ENCODE measurements around the gene HNRNPC.
A peak's percentile ranks its signal among the peaks of the same experiment; 100 is the strongest.
"Not testable (repeated sequence)": the region's sequence is repeated elsewhere in the genome, so short reads cannot be mapped to it uniquely, and the experiment has no call there.

HNRNPC gene

DNA sequence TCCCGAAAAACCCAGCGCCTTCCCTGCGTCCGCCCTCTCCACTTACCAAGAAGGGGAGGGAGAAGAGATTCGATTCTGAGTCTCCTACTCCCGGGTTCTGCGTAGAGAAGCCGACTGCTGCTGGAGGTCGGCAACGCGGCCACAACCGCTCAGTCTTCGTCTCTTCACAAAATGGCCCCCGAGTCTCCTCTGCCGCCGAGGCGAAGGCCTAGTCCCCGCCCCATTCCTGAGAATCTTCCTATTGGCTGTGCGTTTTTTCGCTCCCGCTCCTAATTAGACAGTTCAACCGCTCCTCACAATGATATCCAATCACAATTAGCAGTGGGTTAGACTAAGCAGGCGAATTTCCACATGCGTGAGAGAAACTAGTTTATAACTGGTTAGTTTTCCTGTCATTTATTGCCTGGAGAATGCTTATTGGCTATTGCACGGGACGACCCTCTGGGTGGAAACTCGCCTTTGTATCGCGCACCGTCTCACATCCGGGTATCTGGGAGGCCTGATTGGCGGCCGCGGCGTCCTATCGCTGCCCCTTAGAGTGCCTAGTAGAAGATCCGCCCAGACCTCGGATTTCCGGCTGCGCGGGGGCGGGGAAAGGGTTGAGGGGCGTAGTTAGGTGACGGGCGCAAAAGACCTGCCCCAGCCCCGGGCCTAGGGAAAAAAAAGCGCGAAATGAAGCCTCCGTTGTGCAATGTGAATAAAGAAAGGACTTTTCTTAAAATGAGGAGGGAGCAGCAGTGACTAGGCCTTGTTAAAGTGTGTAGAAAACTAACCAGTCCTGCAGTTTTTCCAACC, at the start of gene HNRNPC:
Gene HNRNPC (minus strand): TSS at position 191 of the 795 bp plus-strand sequence. CDS start 35,249 bp downstream, outside the sequence.
- DNase-seq (ENCODE audit: low read depth), result peak; percentile 100

- no peak for DNase-seq (ENCODE audit: low read depth)
Measured at GRCh38 chr14:21317398-21317797, 48.2 kb upstream of the HNRNPC start.

- DNase-seq (ENCODE audit: low read depth), result no peak
Measured at GRCh38 chr14:21313512-21313911, 44.3 kb upstream of the HNRNPC start.

DNA sequence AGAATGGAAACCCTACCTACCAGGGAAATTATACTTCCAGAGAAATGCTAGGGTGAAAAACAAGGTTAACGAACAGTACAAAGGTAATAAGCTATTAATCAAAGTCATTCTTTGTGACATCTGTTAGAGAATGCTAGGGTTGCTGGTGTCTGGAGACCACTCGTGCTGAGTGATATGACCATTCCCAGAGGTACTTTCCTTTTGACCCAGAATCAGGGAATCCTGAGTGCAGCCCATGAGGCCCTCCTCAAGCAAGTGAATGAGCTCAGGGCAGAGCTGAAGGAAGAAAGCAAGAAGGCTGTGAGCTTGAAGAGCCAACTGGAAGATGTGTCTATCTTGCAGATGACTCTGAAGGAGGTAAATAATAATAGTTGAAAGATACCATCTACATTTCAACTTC, 42.4 kb upstream of the HNRNPC start:
- no peak for DNase-seq (ENCODE audit: low read depth)

- DNase-seq (ENCODE audit: low read depth), result no peak
Measured at GRCh38 chr14:21309956-21310355, 40.7 kb upstream of the HNRNPC start.

GRCh38 chr14:21309238-21309636, 40.0 kb upstream of the HNRNPC start:
- DNase-seq (ENCODE audit: low read depth), result no peak

DNA sequence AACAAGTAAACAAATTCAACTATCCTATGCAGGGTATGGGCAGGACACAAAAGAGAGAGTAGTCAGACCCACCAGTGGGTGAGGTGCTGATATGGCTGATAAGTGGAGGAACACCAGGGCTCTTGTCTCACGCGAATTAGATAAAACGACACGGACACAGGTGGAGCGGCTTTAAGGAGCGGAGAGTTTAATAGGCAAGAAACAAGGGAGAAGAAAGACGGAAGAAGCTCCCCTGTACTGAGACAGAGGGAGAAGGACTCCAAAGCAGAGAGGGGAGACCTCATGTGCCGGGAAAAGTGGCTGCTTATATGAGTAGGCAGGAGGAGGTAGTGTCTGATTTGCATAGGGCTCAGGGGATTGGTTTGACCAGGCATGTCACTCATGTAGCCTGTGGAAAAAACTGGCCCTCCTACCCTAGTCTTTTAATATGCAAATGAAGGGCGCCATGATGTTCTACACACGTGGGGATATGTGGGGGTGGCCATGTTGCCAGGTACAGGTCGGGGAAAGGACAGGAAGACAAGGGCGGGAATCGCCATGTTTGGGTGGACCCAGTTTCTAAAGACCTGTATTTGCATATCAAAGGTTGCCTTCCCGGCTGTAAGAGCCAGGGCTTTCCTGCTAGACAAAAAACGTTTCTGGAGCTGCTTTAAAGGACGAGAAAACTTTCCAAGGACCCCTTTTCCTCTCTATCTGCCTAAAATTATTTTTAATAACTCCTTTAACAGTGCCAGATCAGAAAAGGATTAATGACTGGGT, 39.4 kb upstream of the HNRNPC start:
- DNase-seq (ENCODE audit: low read depth), result peak; percentile 90

GRCh38 chr14:21308132-21308478, 38.9 kb upstream of the HNRNPC start:
- no peak for DNase-seq (ENCODE audit: low read depth)

DNA sequence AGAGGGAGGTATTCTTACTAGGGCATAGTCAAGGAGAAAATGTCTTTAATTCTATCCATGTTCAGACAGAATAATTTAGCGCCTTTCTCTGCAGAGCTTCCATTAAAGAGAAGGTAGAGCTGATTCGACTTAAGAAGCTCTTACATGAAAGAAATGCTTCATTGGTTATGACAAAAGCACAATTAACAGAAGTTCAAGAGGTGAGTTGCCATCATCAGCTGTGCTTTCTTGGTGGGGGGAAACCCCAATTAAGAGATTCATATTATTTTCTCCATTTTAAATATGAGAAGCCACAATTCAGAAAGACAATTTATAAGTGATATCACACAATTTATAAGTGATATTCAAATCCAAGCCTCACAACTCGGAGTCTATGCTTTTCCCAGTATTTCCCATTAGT, 38.4 kb upstream of the HNRNPC start:
- DNase-seq (ENCODE audit: low read depth), result no peak

GRCh38 chr14:21302836-21303140, 33.5 kb upstream of the HNRNPC start:
- not testable (repeated sequence) for DNase-seq (ENCODE audit: low read depth)

DNA sequence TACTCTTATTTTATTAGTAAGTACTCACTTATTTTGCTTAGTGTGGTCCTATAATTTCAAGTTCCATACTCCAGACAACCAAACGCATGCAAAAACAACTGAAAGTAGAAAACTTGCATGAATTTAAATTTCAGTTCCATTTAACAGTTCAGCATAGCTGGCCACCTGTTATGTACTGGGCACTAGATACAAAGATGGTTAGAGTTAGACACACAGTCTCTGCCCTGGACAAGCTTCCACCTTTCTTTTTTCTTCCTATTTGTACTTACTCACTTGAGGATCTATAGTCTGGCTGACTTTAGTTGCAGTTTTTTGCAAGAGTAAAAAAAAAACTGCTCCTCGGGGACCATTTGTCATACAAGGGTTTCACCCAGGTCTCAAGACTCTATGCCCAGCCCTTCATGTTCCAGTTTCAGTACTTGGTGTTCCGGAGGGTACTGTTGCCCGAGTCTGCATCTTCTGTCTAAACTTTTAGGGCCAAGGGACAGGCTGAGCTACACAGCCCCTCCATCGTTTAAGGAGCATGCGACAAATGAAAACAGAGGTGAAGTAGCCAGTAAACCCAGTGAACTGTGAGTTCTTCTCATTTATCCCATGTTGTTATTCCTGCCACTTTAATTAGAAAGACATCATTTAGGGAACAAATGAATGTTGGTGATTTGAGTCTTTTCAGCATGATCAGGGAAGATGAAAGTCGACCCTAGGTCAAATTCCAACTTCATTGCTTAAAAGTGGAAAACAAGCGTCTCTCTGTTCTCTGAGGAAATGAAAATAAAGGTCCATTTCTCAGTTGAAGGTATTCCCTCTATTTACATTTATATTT, 33.0 kb upstream of the HNRNPC start:
- DNase-seq (ENCODE audit: low read depth), result no peak

GRCh38 chr14:21300892-21301291, 31.6 kb upstream of the HNRNPC start:
- DNase-seq (ENCODE audit: low read depth), result no peak

- no peak for DNase-seq (ENCODE audit: low read depth)
Measured at GRCh38 chr14:21299562-21300130, 30.4 kb upstream of the HNRNPC start.

DNA sequence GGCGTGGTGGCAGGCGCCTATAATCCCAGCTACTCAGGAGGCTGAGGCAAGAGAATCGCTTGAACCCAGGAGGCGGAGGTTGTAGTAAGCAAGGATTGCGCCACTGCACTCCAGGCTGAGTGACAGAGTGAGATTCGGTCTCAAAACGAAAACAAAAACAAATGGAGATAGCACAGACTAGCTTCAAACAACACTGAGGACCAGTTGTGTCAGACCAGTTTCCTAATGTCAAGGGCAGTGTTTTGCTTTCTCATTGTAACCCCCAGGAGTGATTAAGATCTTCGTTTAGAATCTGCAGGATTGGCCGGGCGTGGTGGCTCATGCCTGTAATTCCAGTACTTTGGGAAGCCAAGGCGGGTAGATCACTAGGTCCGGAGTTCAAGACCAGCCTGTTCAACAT, 29.1 kb upstream of the HNRNPC start:
- peak; percentile 22 for DNase-seq (ENCODE audit: low read depth)

DNA sequence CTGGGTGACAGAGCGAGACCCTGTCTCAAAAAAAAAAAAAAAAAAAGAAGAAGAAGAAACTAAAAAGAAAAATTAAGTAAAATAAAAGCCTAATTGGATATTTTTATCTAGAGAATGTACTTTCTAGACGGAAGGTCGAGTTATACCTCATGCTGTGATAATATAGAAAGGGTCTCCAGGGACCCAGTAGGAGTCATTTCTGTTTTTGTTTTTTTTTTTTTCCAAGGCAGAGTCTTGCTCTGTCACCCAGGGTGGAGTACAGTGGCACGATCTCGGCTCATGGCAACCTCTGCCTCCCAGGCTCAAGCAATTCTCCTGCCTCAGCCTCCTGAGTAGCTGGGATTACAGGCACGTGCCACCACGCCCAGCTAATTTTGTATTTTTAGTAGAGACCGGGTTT, 24.8 kb upstream of the HNRNPC start:
- not testable (repeated sequence) for DNase-seq (ENCODE audit: low read depth)

GRCh38 chr14:21287168-21287567, 17.9 kb upstream of the HNRNPC start:
- no peak for DNase-seq (ENCODE audit: low read depth)

DNA sequence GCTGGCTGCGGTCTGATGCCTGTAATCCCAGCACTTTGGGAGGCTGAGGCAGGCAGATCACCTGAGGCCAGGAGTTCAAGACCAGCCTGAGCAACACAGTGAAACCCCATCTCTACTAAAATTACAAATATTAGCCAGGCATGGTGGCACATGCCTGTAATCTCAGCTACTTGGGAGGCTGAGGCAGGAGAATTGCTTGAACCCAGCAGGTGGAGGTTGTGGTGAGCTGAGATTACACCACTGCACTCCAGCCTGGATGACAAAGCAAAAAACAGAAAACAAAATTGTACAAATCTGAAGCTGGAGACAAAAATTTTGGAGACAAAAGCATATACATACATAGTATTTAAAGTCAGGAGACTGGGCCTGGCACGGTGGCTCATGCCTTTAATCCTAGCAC, 17.3 kb upstream of the HNRNPC start:
- DNase-seq (ENCODE audit: low read depth), result not testable (repeated sequence)

DNA sequence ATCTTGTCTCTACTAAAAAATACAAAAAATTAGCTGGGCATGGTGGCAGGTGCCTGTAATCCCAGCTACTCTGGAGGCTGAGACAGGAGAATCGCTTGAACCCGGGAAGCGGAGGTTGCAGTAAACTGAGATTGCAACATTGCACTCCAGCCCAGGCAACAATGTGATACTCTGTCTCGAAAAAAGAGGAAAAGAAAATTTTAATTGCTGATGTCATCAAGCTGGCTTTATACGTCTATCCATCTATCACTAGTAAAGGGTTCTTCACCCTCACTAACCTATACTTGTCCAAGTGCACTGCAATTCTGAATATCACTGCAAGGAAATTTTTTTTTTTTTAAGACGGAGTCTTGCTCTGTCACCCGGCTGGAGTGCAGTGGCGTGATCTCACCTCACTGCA, 12.7 kb upstream of the HNRNPC start:
- not testable (repeated sequence) for DNase-seq (ENCODE audit: low read depth)

DNA sequence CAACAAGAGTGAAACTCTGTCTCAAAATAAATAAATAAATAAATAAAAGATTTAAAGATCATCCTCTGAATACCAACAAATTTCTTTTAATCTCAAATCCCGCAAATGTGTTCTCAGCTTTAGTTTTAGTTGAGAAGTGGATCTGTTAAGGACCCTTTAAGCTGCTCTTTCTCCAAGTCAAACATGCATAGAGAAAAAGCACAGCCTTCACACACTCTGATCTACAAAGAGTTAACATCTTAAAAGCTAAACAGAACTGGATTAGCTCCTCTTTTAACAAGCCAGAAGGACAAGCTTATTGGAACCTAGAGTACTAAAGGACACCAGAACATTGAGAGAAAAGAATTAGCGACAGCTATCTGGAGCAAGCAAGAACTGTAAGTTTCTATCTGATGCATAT, 10.5 kb upstream of the HNRNPC start, which contains the start of gene RPGRIP1:
Gene RPGRIP1 (plus strand): TSS at position 301 of the 400 bp plus-strand sequence. CDS start 7,894 bp downstream, outside the sequence.
- no peak for DNase-seq (ENCODE audit: low read depth)

DNA sequence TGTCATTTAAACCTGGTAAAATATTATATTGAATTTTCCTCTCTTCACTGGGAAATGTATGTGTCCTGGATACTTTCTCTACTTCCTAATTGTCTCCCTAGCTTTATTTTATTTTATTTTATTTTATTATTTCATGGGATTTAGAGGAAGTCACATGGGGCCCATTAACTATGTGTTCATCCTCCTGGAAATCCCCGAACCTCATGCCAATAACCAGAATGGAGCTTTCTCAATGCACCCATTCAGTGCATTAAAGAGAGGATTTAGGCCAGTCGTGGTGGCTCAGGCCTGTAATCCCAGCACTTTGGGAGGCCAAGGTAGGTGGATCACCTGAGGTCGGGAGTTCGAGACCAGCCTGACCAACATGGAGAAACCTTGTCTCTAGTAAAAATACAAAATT, 9.4 kb upstream of the HNRNPC start:
- DNase-seq (ENCODE audit: low read depth), result no peak

GRCh38 chr14:21275261-21275858, 6.1 kb upstream of the HNRNPC start:
- no peak for DNase-seq (ENCODE audit: low read depth)

DNA sequence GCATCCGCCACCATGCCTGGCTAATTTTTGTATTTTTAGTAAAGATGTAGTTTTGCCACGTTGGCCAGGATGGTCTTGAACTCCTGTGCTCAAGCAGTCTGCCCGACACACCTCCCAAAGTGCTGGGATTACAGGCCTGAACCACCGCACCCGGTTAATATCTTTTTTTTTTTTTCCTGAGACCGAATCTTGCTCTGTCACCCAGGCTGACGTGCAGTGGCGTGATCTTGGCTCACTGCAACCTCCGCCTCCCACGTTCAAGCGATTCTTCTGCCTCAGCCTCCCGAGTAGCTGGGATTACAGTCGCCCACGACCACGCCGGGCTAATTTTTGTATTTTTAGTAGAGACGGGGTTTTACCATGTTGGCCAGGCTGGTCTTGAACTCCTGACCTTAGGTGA, 3.4 kb upstream of the HNRNPC start:
- not testable (repeated sequence) for DNase-seq (ENCODE audit: low read depth)

Data from amniotic epithelial cell (primary cell).